Natural killer cell (primary cell): Measurements from ENCODE around the gene PTPRJ. TPM values are rescaled to one million over a fixed set of nuclear protein-coding genes. Genes with fewer than 3 reads are reported as not detected.
"Not testable (repeated sequence)": the region's sequence is repeated elsewhere in the genome, so short reads cannot be mapped to it uniquely, and the experiment has no call there.

Experiments
- ATAC-seq, 3 donors: fragments of 150-1000 bp in 2 of 3; fragments of 200-7000 bp in 1 of 3; cut with Tn5 transposase; 1 replicate in 1 of 3; 2 replicates in 2 of 3; pipeline ENCODE4 v1.10.0; 2021; ENCODE audit warnings: mild to moderate bottlenecking in 2 of 3, moderate library complexity in 2 of 3
- DNase-seq, 2 donors: peaks; one replicate each; pipeline versions ENCODE4 v3.0.0 to v3.0.0-alpha.2; 2013 to 2021; ENCODE audit warnings: mixed read lengths in 1 of 2
- H3K27ac ChIP-seq: one replicate; pipeline ENCODE4 v1.5.1; 2013; ENCODE audit warnings: mild to moderate bottlenecking, low read length
- H3K27me3 ChIP-seq: one replicate; pipeline ENCODE4 v1.6.1; 2013; ENCODE audit warnings: low read length; ENCODE audit not compliant: control insufficient read depth, insufficient read depth
- H3K36me3 ChIP-seq: one replicate; pipeline ENCODE4 v1.6.1; 2013; ENCODE audit warnings: low read length; ENCODE audit not compliant: control insufficient read depth, insufficient read depth
- H3K4me1 ChIP-seq: one replicate; pipeline ENCODE4 v1.6.1; 2013; ENCODE audit warnings: low read length; ENCODE audit not compliant: control insufficient read depth, insufficient read depth
- H3K4me3 ChIP-seq: one replicate; pipeline ENCODE4 v1.5.1; 2013; ENCODE audit warnings: low read length
- H3K9me3 ChIP-seq: one replicate; pipeline ENCODE4 v1.6.1; 2013; ENCODE audit warnings: low read length; ENCODE audit not compliant: control insufficient read depth, insufficient read depth
- H3K27ac Mint-ChIP-seq, 2 donors: one replicate each; pipeline ENCODE4 v1.8.0; 2022; ENCODE audit warnings: mild to moderate bottlenecking in 2 of 2, mixed read lengths in 2 of 2, moderate library complexity in 1 of 2
- H3K27me3 Mint-ChIP-seq, 2 donors: one replicate each; pipeline ENCODE4 v1.8.0; 2022; ENCODE audit warnings: low read depth in 2 of 2, mixed read lengths in 2 of 2
- H3K36me3 Mint-ChIP-seq: one replicate; pipeline ENCODE4 v1.8.0; 2022; ENCODE audit warnings: mixed read lengths
- H3K4me1 Mint-ChIP-seq, 2 donors: one replicate each; pipeline ENCODE4 v1.8.0; 2022; ENCODE audit warnings: mixed read lengths in 2 of 2
- H3K4me3 Mint-ChIP-seq: one replicate; pipeline ENCODE4 v1.8.0; 2022; ENCODE audit warnings: mild to moderate bottlenecking, moderate library complexity, mixed read lengths
- H3K9me3 Mint-ChIP-seq, 2 donors: one replicate each; pipeline ENCODE4 v1.8.0; 2022; ENCODE audit warnings: mixed read lengths in 2 of 2
- WGBS: methylation state at CpG from one replicate; pipeline ENCODE4 v1.1.7; 2013; ENCODE audit warnings: missing lambda C conversion rate; ENCODE audit not compliant: insufficient coverage; 5-methylcytosine and 5-hydroxymethylcytosine counted together
- intact Hi-C: fragments of 100-400 bp; cut with micrococcal nuclease; formaldehyde crosslinking; loops from one replicate; pipeline ENCODE4 v1.14.2; 2022
- total RNA-seq, 4 donors: library from RNA; stranded (reverse); fragments of 120-200 nt in 1 of 4; gene quantifications; one replicate each; pipeline versions ENCODE4 v1.2.3 to v1.2.4, GENCODE V29; 2013 to 2022
- TF ChIP-seq, protein P1 (sequence below): fragments of 200-600 bp; IDR thresholded peaks from one replicate; pipeline ENCODE4 v1.8.0; 2022; ENCODE audit warnings: antibody characterized with exemption

The PTPRJ gene
- total RNA-seq, 3 donors from 2014 or later (not counting 1 experiment from before 2014, with no cell fraction given): 110 to 127 (median 111) TPM

DNA sequence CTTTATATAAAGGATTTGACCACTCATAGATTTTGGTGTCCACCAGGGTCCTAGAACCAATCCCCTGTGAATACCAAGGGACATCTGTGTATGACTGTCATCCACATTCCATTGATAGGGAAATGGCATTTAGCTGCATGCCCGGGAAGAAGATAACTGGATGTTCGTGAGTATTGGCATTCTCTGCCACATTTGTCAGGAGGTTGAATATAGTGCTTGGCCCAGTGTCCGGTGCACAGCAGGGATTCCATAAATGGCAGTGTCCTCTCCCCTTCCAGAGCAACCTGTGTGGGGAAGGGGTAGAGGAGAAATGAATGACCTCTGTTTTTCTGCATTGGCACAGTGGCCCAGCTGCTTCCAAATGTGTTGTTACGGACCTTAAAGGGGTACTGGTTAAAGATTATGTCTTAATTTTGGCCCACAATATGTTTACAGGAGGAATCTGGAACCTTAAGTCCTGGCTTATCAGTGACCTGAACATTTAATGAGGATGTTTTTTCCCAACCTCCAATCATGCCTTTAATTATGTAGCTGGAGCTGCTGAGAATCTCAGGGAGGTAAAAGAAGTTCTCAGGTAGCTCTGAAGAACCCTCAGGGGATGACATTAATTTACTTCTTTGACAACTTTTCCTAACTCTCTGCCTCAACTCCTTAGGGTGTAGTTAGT lies 202.6 kb downstream of the PTPRJ start:
- intact Hi-C loops: no loop called here

DNA sequence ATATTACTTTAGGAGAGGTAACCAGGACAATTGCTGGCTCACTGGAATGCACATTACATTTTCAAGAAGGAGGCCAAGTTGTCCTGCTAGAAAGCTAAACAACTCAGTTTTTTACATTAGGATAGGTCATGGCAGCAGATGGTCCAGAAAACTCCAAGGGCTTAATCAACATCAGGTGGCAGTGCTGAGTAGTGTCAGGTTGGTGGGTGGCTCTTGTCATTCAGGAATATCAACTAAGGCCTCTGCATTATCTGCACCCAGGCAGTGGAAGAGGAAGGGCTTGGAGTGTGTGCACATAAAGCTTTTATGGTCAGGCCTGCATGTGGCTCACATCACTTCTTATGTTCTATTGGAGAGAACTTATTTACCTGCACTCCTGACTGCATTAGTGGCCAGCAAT lies 204.1 kb downstream of the PTPRJ start:
- Mint-ChIP-seq H3K9me3 (no peaks in the 10 kb centered on the region), H3K36me3 (no peaks in the 10 kb centered on the region), H3K27ac (no peak overlapping the region), H3K4me1 (no peaks in the 10 kb centered on the region), H3K27me3 (peaks cover 5 to 6% of the 10 kb centered on the region in 2 donors), H3K4me3 (no peak overlapping the region)
- Histone ChIP-seq H3K9me3 (no peaks in the 10 kb centered on the region), H3K27ac (no peak overlapping the region), H3K4me1 (no peaks in the 10 kb centered on the region), H3K4me3 (no peak overlapping the region), H3K36me3 (no peaks in the 10 kb centered on the region), H3K27me3 (no peaks in the 10 kb centered on the region)
- ATAC-seq: no peak
- TF ChIP-seq, protein P1, sequence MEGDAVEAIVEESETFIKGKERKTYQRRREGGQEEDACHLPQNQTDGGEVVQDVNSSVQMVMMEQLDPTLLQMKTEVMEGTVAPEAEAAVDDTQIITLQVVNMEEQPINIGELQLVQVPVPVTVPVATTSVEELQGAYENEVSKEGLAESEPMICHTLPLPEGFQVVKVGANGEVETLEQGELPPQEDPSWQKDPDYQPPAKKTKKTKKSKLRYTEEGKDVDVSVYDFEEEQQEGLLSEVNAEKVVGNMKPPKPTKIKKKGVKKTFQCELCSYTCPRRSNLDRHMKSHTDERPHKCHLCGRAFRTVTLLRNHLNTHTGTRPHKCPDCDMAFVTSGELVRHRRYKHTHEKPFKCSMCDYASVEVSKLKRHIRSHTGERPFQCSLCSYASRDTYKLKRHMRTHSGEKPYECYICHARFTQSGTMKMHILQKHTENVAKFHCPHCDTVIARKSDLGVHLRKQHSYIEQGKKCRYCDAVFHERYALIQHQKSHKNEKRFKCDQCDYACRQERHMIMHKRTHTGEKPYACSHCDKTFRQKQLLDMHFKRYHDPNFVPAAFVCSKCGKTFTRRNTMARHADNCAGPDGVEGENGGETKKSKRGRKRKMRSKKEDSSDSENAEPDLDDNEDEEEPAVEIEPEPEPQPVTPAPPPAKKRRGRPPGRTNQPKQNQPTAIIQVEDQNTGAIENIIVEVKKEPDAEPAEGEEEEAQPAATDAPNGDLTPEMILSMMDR: no peak
- no peak for DNase-seq
- intact Hi-C loops: no loop called here

More for the DNA sequence above, 202.6 kb downstream of the PTPRJ start:
- Histone ChIP-seq H3K27me3 (no peaks in the 10 kb centered on the region), H3K9me3 (no peaks in the 10 kb centered on the region), H3K4me1 (no peaks in the 10 kb centered on the region), H3K27ac (no peak overlapping the region), H3K4me3 (no peak overlapping the region), H3K36me3 (no peaks in the 10 kb centered on the region)
- Mint-ChIP-seq H3K36me3 (no peaks in the 10 kb centered on the region), H3K9me3 (no peaks in the 10 kb centered on the region), H3K27me3 (peaks cover 0 to 6% of the 10 kb centered on the region in 2 donors), H3K4me1 (no peaks in the 10 kb centered on the region), H3K4me3 (no peak overlapping the region), H3K27ac (no peak overlapping the region)
- ATAC-seq (no peak), DNase-seq (no peak)
- WGBS: 82% methylated on average over 4 of the region's 4 CpGs
- TF ChIP-seq, protein P1: no peak

DNA sequence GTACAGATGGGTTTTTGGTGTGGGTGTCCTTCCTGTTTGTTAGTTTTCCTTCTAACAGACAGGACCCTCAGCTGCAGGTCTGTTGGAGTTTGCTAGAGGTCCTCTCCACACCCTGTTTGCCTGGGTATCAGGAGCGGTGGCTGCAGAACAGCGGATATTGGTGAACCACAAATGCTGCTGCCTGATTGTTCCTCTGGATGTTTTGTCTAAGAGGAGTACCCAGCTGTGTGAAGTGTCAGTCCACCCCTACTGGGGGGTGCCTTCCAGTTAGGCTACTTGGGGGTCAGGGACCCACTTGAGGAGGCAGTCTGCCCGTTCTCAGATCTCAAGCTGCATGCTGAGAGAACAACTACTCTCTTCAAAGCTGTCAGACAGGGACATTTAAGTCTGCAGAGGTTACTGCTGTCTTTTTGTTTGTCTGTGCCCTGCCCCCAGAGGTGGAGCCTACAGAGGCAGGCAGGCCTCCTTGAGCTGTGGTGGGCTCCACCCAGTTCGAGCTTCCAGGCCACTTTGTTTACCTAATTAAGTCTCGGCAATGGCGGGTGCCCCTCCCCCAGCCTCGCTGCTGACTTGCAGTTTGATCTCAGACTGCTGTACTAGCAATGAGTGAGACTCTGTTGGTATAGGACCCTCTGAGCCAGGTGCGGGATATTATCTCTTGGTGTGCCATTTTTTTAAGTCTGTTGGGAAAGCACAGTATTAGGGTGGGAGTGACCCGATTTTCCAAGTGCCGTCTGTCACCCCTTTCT lies 210.7 kb downstream of the PTPRJ start:
- H3K27ac ChIP-seq, H3K4me3 Mint-ChIP-seq, H3K27me3 ChIP-seq, H3K4me1 Mint-ChIP-seq, H3K36me3 ChIP-seq, H3K9me3 ChIP-seq, H3K27ac Mint-ChIP-seq, H3K4me1 ChIP-seq, H3K4me3 ChIP-seq, ATAC-seq, intact Hi-C loops, H3K36me3 Mint-ChIP-seq, H3K9me3 Mint-ChIP-seq: not testable (repeated sequence)
- DNase-seq: peak in 1 of 2 donors; percentile 18
- 77% methylated on average over 10 of the region's 10 CpGs for WGBS
- peaks cover 15 to 19% of the 10 kb centered on the region in 2 donors for H3K27me3 Mint-ChIP-seq

DNA sequence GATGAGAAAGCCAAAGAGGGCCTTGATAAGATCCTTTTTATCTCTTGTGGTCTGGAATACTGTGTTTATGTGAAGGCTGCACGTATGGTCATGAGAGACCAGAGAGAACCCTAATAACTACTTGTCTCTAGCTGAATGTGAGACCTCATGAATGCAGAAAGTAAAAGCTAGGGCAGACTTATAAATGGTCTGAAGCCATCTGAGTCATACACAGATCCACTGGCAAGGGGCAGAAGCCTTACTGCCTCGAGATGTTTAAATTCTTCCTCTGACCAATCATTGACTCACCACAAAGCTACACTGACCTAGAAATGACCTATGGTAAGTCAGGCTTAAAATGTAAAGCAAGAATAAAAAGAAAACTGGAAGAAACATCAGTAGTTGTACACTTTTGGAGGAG lies 213.5 kb downstream of the PTPRJ start:
- H3K4me3 Mint-ChIP-seq: no peak overlapping the region
- Histone ChIP-seq H3K27ac (no peak overlapping the region), H3K4me3 (no peak overlapping the region), H3K9me3 (no peaks in the 10 kb centered on the region), H3K4me1 (no peaks in the 10 kb centered on the region), H3K27me3 (no peaks in the 10 kb centered on the region), H3K36me3 (no peaks in the 10 kb centered on the region)
- TF ChIP-seq, protein P1: no peak
- peaks cover 17% of the 10 kb centered on the region for H3K36me3 Mint-ChIP-seq
- intact Hi-C loops: no loop called here
- ATAC-seq: no peak
- DNase-seq: no peak
- H3K27ac Mint-ChIP-seq: no peak overlapping the region
- peaks cover 7 to 11% of the 10 kb centered on the region in 2 donors for H3K9me3 Mint-ChIP-seq
- 85% methylated on average over 2 of the region's 2 CpGs for WGBS
- peaks cover 27 to 30% of the 10 kb centered on the region in 2 donors for H3K27me3 Mint-ChIP-seq
- H3K4me1 Mint-ChIP-seq: no peaks in the 10 kb centered on the region
